ENCODE data around the gene PLEKHG2. TPM values are rescaled to one million over a fixed set of nuclear protein-coding genes. Genes with fewer than 3 reads are reported as not detected.
"Not testable (repeated sequence)": the region's sequence is repeated elsewhere in the genome, so short reads cannot be mapped to it uniquely, and the experiment has no call there.

Gene PLEKHG2
- polyA plus RNA-seq, 3 donors, result 73.7 to 118 (median 96.8) TPM

DNA sequence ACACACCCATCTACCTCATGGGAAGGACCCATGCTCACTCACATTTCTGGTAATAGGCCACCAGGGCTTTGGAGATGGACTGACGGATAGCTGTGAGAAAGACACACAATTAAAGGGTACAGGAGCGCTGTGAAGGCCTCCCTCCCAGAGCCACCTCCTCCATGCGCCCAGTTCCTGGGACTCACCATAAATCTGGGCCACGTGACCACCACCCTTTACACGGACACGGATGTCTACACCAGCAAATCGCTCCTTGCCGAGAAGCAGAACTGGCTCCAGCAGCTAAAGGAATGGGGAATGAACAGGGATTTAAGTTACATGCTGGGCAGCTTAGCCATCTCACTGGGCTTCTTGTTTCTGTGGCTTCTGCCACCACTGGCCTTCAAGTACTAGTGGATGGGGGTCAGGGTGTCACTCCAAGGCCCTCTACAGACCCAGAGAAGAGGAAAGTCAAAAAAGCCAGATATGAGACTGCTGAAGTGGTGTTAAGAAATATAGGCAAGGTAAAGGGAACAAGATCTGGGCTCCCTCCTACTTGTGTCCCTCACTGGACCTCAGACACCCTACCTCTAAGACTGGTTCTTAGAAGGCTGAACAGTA is 21.1 kb downstream of the PLEKHG2 start:
- DNase-seq (ENCODE audit: extremely low read depth in 1 of 11, low read depth in 9 of 11, low spot score in 4 of 11), result no peak

DNA sequence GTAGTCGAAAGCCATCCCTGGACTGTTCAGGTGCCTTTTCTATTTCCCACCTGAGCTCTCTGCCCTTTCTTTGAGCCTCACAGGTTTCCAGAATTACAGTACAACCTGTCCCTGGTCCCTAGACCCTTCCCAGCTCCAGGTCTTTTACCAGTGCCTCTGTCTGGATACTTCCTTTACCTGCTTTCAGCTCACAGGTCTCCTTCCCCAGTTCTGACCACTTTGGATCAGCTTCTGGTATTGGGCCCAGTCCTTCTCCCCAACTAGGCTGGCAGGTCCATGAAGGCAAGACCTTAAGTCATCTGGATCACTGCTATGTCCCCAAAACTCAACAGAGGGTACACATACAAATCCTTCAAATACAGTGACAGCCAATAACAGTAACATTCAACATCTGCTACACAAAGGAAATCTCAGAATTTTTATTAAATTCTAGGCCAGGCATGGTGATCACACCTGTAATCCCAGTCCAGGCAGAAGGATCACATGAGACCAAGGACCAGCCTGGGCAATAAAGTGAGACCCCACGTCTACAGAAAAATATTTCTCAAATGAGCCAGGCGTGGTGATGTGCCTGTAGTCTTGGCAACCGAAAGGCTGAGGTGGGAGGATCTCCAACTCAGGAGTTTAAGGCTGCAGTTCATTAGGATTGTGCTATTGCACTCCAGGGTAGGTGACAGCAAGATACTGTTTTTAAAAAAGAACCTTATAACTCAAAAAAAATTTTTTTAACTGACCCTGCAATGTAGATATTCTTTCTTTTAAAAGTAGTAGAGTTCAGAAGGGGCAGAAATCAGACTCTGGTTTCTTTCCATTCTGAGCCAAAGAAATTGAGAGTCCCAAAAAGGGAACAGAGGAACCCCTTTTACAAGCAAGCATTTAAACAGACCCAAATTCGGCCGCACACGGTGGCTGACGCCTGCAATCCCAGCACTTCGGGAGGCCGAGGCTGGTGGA is 21.9 kb downstream of the PLEKHG2 start:
- no peak for DNase-seq (ENCODE audit: extremely low read depth in 1 of 11, low read depth in 9 of 11, low spot score in 4 of 11)

DNA sequence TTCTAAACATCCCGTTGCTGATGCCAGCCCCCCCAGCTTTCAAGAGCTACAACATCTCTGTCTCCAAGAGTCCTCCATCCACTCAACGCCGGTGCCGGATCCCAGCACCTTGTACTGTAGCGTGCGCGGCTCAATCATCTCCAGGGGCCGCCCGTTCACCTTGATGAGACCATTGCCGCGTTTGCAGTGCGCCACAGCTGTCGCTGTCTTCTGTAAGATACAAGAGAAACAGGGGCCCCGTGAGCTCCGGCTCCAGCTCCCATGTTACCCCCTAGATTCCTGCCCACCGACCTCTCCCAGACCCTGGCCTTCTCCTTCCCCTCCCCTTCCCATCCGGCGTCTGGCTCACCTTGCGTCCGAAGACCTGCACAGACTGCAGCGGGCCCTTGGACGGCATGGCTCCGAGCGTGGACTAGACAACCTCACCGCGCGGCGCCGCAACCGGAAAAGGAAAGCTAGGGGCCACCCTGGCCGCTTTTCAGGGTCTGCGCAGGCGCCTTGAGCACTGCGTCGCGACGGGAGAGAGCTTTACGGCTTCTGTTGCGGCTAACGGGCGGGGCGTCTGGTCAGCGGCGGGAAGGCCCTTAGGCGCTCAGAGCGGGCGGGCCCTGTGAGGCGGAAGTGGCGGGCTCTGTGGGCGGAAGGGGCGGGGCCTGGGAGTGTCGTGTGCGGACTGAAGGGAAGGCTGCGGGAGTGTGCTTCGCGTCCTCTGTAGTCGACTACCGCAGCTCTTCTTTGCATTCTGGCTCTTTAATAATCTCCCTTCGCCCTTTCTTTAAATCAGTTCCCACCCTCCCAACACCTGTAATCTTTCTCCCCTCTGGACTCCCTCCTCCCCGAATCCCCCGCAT is 23.3 kb downstream of the PLEKHG2 start, which contains the start of gene RPS16:
Gene RPS16, minus strand, starts transcription at position 451 of the 851 bp plus-strand sequence. Its CDS starts 54 bp downstream, at position 397.
- DNase-seq (ENCODE audit: extremely low read depth in 1 of 11, low read depth in 9 of 11, low spot score in 4 of 11), result peak; percentile 85 to 97 (median 96)

DNA sequence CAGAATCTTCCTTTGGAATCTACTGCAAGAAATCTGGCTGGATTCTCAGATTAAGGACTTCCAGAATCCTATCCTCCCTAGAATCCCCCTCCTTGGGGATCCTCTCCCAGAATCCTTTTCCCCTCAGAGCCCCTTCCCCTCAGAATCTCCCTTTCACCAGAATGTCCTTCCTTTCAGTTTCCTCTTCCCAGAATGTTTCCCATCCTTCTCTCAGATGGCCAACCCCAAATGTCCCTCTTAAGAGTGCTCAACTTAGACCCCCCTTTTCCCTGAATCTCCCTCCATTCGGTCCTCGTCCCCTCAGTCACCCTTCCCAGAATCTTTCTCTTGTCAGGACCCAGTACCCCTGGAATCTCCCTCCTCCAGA is 23.9 kb downstream of the PLEKHG2 start:
- DNase-seq (ENCODE audit: extremely low read depth in 1 of 11, low read depth in 9 of 11, low spot score in 4 of 11), result no peak

DNA sequence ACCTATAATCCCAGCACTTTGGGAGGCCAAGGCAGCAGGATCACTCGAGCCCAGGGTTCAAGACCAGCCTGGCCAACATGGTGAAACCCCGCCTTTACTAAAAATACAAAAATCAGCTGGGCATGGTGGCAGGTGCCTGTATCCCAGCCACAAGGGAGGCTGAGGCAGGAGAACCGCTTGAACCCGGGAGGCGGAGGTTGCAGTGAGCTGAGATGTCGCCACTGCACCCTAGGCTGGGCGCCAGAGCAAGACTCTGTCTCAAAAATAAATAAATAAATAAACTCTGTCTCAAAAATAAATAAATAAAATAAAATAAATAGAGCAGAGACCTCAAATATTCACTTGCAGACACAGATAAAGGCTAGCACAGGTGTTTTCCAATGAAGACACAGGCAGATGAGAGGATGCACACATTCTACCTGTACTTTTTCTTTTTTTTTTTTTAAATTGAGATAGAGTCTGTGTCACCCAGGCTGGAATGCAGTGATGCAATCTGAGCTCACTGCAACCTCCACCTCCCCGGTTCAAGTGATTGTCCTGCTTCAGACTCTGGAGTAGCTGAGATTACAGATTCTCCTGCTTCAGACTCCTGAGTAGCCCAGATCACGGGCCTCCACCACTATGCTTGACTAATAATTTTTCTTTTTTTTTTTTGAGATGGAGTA is 25.9 kb downstream of the PLEKHG2 start:
- no peak for DNase-seq (ENCODE audit: extremely low read depth in 1 of 11, low read depth in 9 of 11, low spot score in 4 of 11)

DNA sequence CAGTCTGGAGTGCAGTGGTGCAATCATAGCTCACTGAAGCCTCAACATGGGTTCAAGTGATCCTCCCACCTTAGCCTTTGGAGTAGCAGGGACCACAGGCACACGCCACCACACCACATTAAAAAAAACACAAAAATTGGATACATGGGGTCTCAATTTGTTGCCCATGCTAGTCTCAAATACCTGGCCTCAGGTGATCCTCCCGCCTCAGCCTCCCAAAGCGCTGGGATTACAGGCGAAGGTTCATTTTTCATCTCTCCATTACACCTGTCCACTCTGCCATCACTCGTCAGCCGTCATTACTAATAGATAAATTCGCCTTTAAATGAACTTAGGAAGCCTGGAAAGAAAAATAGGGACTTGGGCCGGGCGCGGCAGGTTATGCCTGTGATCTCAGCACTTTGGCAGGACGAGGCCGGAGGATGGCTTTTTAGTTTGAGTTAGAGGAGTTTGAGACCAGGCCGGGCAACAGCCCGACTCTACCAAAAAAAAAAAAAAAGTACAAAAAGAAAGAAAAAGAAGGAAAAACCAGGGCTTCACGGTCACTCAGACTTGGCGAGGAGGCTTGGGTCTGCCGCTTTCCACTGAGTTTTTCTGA is 32.2 kb downstream of the PLEKHG2 start:
- peak in 1 of 11 donors; percentile 26 for DNase-seq (ENCODE audit: extremely low read depth in 1 of 11, low read depth in 9 of 11, low spot score in 4 of 11)

DNA sequence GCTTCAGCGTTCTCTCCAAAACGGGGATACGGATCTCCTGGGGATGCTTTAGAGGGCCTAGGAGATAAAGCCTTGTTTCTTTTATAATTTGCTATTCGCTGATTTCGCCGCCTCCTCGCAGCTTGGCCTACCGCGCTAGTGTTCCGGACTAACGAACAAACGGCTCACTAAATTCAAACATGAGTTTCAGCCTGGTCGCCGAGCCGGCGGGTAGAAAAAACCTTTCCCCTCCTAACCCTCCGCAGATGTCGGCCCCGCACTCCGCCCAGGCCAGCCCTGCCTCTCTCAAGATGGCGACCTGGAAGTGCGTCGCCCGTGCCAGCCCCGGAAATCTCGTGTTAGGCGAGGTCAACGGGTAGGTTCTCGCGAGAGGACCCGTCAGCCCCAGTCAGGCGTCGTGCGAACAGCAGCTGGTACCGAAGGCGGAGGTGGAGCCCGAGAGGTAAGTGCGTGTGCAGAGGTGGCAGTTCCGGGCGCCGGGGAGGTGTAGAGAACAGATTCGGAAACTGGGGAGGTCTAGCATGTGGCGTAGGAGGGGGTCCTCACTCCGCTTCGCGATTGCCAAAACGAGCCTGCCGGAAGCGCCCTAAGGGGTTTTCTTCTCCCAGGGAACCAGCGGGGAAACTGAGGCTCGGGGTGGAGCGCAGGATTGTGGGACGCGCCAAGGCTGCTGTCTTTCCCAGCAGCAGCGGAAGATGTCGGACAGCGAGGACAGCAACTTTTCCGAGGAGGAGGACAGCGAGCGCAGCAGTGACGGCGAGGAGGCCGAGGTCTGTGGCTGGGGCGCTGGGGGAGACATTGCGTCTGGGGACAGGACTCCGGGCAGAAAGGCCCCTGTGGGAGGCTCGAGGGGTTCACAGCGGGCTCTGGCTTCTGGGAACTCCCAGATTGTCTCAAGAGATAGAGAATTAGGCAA is 33.0 kb downstream of the PLEKHG2 start, which contains the start of gene SUPT5H:
Gene SUPT5H, plus strand, starts transcription at position 387 of the 916 bp plus-strand sequence. Its CDS starts 309 bp downstream, at position 696.
- peak; percentile 92 to 97 (median 95) for DNase-seq (ENCODE audit: extremely low read depth in 1 of 11, low read depth in 9 of 11, low spot score in 4 of 11)

DNA sequence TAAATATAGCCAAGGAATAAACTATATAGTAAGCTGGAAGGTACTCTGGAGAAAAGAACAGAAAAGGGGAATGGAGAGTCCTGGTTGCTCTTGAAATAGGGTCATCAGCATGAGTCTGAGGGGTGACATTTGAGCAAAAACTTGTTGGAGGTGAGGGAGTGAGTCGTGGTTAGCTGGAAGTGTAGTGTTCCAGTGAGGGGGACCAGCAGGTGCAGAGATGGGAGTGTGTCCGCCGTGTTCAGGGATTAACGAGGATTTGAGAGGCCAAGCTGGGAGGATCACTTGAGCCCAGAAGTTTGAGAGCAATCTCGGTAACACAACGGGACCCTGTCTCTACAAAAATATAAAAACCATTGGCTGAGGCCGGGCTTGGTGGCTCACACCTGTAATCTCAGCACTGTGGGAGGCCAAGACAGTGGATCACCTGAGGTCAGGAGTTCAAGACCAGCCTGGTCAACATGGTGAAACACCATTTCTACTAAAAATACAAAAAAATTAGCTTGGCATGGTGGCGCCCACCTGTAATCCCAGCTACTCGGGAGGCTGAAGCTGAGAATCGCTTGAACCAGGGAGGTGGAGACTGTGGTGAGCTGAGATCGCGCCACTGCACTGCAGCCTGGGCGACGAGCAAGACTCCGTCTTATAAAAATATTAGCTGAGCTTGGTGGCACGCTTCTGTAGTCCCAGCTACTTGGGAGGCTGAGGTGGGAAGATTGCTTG is 34.1 kb downstream of the PLEKHG2 start:
- no peak for DNase-seq (ENCODE audit: extremely low read depth in 1 of 11, low read depth in 9 of 11, low spot score in 4 of 11)

DNA sequence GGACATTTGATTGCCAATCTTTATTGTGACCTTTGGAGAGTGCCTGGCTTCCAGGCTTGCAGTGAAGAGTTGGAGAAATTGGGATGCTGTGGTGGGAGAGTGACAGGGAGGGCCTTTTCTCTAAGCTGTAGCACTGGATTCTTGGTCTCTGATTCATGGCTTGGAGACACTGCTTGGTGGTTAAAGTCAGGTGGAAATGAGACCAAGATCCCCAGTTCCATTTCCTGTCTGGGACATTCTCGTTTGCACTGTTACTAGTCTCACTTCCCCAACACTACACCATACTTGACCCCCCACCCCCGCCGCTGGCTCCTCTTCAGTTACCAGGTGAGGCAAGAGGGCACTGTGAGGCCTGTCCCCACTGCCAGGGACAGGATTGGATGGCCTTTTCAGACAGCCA is 35.8 kb downstream of the PLEKHG2 start:
- DNase-seq (ENCODE audit: extremely low read depth in 1 of 11, low read depth in 9 of 11, low spot score in 4 of 11), result no peak

DNA sequence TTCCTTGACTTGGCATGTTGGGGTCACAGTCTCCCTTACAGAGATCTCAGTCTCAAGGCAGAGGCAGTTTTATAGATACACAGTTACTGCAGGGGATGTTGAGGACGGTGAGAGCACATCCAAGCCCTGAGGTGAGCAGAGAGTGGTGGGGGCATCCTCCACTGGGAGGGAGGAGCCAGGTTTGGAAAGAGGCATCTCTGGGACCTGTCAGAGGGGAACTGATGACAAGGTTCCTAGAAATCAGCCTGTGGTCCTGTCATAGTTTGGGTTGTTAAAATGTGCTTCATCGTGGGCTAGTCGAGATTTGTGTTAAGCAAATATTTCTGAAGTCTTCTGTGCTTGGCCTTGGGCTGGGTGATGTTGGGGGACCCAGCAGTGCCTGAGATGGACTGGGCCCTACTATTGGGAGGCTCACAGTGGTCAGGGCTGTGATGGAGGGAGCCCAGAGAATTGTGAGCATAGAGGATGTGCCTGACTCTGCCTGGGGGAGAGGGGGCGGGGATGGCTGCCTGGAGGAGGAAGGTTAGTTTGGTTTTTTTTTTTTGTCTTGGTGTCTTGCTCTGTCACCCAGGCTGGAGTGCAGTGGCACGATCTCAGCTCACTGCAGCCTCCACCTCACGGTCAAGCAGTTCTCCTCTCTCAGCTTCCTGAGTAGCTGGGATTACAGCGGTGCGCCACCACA is 36.8 kb downstream of the PLEKHG2 start:
- no peak for DNase-seq (ENCODE audit: extremely low read depth in 1 of 11, low read depth in 9 of 11, low spot score in 4 of 11)

DNA sequence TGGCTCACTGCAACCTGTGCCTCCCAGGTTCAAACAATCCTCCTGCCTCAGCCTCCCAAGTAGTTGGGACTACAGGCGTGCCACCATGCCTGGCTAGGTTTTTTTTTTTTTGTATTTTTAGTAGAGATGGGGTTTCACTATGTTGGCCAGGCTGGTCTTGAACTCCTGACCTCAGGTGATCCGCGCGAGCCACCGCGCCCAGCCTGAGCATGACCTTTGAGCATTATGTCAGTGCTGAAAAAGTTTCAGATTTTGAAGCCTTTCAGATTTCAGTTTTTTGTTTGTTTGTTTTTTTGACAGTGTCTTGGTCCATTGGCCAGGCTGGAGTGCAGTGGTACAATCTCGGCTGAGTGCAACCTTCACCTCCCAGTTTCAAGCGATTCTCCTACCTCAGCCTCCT is 38.8 kb downstream of the PLEKHG2 start:
- not testable (repeated sequence) for DNase-seq (ENCODE audit: extremely low read depth in 1 of 11, low read depth in 9 of 11, low spot score in 4 of 11)

DNA sequence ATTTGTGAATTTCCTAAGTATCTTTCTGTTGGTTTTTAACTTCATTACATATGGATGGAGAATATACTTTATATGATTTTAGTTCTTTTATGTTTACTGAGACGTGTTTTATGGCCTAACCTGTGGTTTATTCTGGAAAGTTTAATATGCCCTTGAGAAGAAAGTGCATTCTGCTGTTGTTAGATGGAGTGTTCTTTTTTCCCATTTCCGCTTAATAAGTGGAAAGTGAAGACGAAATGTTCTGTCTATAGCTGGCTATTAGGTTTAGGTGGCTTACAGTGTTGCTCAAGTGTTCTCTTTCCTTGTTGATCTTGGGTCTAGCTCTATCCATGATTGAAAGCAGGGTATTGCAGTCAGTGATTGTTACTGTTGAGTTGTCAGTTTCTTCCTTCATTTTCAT is 50.9 kb downstream of the PLEKHG2 start:
- no peak for DNase-seq (ENCODE audit: extremely low read depth in 1 of 11, low read depth in 9 of 11, low spot score in 4 of 11)

DNA sequence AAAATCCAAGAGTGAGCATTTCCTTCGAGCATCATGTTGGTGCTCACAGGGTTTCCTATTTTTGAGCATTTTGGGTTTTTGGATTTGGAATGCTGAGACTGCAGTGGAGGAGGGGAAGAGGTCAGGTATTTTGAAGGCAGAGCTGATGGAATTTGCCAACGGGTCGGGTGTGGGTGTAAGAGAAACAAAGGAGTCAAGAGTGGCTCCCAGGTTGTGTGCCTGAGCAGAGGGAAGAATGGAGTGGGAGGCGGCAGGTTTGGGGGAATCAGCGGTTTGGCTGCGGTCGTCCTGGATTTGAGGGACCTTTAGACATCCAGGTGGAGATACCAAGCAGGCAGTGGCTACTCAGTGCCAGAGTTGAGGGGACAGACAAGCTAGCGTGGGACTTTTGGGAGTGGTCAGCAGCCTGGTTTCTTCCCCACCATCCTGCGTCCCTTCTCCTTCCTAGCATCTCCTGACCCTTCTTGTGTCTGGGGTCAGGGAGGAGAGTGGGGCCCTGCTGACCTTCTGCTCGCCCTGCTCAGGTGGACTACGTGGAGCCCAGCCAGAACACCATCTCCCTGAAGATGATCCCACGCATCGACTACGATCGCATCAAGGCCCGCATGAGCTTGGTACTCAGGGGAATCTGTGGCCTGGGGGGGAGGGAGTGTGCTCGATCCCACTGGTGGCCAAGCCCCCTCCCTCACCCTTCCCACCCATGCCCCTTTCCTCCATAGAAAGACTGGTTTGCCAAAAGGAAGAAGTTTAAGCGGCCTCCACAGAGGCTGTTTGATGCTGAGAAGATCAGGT is 53.7 kb downstream of the PLEKHG2 start:
- no peak for DNase-seq (ENCODE audit: extremely low read depth in 1 of 11, low read depth in 9 of 11, low spot score in 4 of 11)

DNA sequence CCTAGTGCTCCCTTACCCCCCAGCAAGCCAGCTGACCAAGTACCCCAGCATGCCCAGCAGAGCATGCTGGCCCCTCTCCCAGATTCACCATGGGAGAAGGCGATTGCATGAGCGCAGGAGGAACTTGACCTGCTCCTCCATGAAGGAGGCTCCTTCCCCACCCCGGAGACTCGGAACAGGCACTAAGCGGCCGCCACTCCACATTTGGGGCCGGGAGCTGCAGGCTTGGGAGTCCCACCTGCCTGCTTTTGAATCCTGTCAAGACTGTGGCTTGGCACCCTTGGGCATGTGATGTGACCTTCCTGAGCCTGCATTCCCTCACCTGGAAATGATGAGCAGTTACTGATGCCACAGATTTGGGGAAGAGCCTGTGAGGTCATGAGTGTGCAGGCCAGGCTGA is 55.5 kb downstream of the PLEKHG2 start:
- no peak for DNase-seq (ENCODE audit: extremely low read depth in 1 of 11, low read depth in 9 of 11, low spot score in 4 of 11)

DNA sequence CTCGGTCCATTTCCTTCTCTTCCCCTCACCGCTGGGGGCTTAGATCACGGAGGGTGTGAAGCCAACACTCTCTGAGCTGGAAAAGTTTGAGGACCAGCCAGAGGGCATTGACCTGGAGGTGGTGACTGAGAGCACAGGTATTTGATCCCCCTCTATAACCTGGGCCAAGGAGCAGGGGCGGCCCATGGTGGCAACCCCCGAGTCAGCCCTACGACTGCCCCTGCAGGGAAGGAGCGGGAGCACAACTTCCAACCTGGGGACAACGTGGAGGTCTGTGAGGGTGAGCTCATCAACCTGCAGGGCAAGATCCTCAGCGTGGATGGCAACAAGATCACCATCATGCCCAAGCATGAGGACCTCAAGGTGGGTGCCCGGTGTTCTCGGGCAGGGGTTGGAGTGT is 56.6 kb downstream of the PLEKHG2 start:
- no peak for DNase-seq (ENCODE audit: extremely low read depth in 1 of 11, low read depth in 9 of 11, low spot score in 4 of 11)

DNA sequence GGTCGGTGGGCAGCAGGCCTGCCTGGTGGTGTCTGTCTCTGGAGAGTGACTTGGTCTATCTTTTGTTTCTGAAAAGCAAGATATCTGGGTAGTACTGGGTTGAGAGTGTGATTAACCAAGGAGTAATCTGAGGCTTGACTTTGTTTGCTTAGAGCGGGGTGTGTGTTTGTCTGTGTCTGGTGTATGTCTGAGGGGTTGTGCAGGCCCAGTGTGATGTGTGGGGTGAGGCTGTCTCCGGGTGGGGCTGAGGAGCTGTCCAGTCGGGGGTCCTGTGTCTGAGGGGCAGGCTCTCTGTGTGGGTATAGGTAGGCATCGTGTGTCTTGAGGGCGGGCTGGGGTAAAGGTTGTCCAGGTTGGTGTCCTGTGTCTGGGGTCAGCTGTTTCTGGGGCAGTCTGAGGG is 57.1 kb downstream of the PLEKHG2 start:
- no peak for DNase-seq (ENCODE audit: extremely low read depth in 1 of 11, low read depth in 9 of 11, low spot score in 4 of 11)

Measured in renal cortex interstitium (tissue), 11 donors.